HG02981 (cell line): ENCODE results near the gene ADAMTS17.

Experiments
- ATAC-seq: cut with Tn5 transposase; IDR thresholded peaks from one replicate; pipeline ENCODE4 v1.9.1; 2021; ENCODE audit warnings: mild to moderate bottlenecking, moderate library complexity; ENCODE audit not compliant: unreplicated experiment

Gene ADAMTS17

GRCh38 chr15:100114100-100114499 is 227.7 kb downstream of the ADAMTS17 start:
- ATAC-seq = no peak

- ATAC-seq = no peak
These were observed 228.3 kb downstream of the ADAMTS17 start for GRCh38 chr15:100113351-100114080.

- ATAC-seq = no peak
These were observed 229.0 kb downstream of the ADAMTS17 start for GRCh38 chr15:100112636-100113305.

GRCh38 chr15:100112061-100112420 is 229.7 kb downstream of the ADAMTS17 start:
- no peak for ATAC-seq

GRCh38 chr15:100111125-100112060 is 230.4 kb downstream of the ADAMTS17 start:
- no peak for ATAC-seq

- ATAC-seq = no peak
These were observed 232.2 kb downstream of the ADAMTS17 start for GRCh38 chr15:100109486-100110035.

- no peak for ATAC-seq
These were observed 232.9 kb downstream of the ADAMTS17 start for GRCh38 chr15:100108846-100109245.

GRCh38 chr15:100108346-100108745 is 233.4 kb downstream of the ADAMTS17 start:
- ATAC-seq = no peak

GRCh38 chr15:100107606-100108225 is 234.1 kb downstream of the ADAMTS17 start:
- ATAC-seq = no peak

- ATAC-seq = no peak
These were observed 234.6 kb downstream of the ADAMTS17 start for GRCh38 chr15:100107151-100107550.

GRCh38 chr15:100106732-100107131 is 235.0 kb downstream of the ADAMTS17 start:
- no peak for ATAC-seq

GRCh38 chr15:100105101-100105500 is 236.7 kb downstream of the ADAMTS17 start:
- no peak for ATAC-seq

- ATAC-seq = no peak
These were observed 237.5 kb downstream of the ADAMTS17 start for GRCh38 chr15:100104245-100104644.

GRCh38 chr15:100103828-100104227 is 237.9 kb downstream of the ADAMTS17 start:
- ATAC-seq = no peak

GRCh38 chr15:100101426-100102089 is 240.2 kb downstream of the ADAMTS17 start:
- no peak for ATAC-seq

GRCh38 chr15:100100926-100101325 is 240.8 kb downstream of the ADAMTS17 start:
- ATAC-seq = no peak

GRCh38 chr15:100099976-100100375 is 241.8 kb downstream of the ADAMTS17 start:
- no peak for ATAC-seq

GRCh38 chr15:100098705-100099104 is 243.1 kb downstream of the ADAMTS17 start:
- ATAC-seq = no peak

GRCh38 chr15:100097342-100098127 is 244.2 kb downstream of the ADAMTS17 start:
- ATAC-seq = no peak
